Measurements from ENCODE around the gene CCDC187. TPM values are rescaled to one million over a fixed set of nuclear protein-coding genes. Genes with fewer than 3 reads are reported as not detected.

Gene CCDC187
- polyA plus RNA-seq, 1 donor from 2014 or later, result not detected

GRCh38 chr9:136261686-136262430, 42.0 kb downstream of the CCDC187 start:
- H3K36me3 ChIP-seq (ENCODE audit: insufficient read depth, low read length), result no peaks in the 10 kb centered on the region
- no peaks in the 10 kb centered on the region for H3K9me3 ChIP-seq (ENCODE audit: low read length)
- no peaks in the 10 kb centered on the region for H3K79me2 ChIP-seq (replicated peaks; ENCODE audit: insufficient read depth, low read length)
- no peak overlapping the region for H3K4me2 ChIP-seq (ENCODE audit: low read length)
- H3K27ac ChIP-seq (ENCODE audit: low read length), result no peak overlapping the region
- no peaks in the 10 kb centered on the region for H3K27me3 ChIP-seq (ENCODE audit: insufficient read depth, low read depth, low read length)
- H4K20me1 ChIP-seq (ENCODE audit: insufficient read depth), result no peaks in the 10 kb centered on the region
- no peak for TF ChIP-seq RAD21 (conservative IDR thresholded peaks at IDR 0.05)
- no peak for TF ChIP-seq SMC3 (conservative IDR thresholded peaks at IDR 0.05; ENCODE audit: poor library complexity)
- no peak for TF ChIP-seq REST (IDR thresholded peaks at IDR 0.05; ENCODE audit: borderline replicate concordance)
- no peak for TF ChIP-seq MXI1 (conservative IDR thresholded peaks at IDR 0.05; ENCODE audit: poor library complexity, severe bottlenecking)
- no peak for TF ChIP-seq CTCF (IDR thresholded peaks at IDR 0.05; ENCODE audit: poor library complexity, severe bottlenecking)
- no peak for TF ChIP-seq EP300 (conservative IDR thresholded peaks at IDR 0.05; ENCODE audit: poor library complexity, severe bottlenecking)
- TF ChIP-seq TAF1 (IDR thresholded peaks at IDR 0.05; ENCODE audit: low read depth), result no peak
- TF ChIP-seq EZH2 (IDR thresholded peaks at IDR 0.05; ENCODE audit: borderline replicate concordance, insufficient read depth, low read length, poor library complexity, severe bottlenecking), result no peak
- TF ChIP-seq POLR2AphosphoS5 (IDR thresholded peaks at IDR 0.05), result no peak
- no peak overlapping the region for H3K9ac ChIP-seq (ENCODE audit: low read length)
- no peaks in the 10 kb centered on the region for H3F3A ChIP-seq (ENCODE audit: insufficient read depth, low read length, poor library complexity, severe bottlenecking)
- H3K9me2 ChIP-seq (ENCODE audit: insufficient read depth, low read length), result no peaks in the 10 kb centered on the region
- H2AFZ ChIP-seq (ENCODE audit: low read depth, low read length), result no peak overlapping the region
- H3K4me3 ChIP-seq (ENCODE audit: low read length), result no peak overlapping the region

GRCh38 chr9:136260936-136261472, 42.9 kb downstream of the CCDC187 start:
- H3K4me2 ChIP-seq (ENCODE audit: low read length), result no peak overlapping the region

More at GRCh38 chr9:136260936-136261472, 42.9 kb downstream of the CCDC187 start:
- Histone ChIP-seq H3K9me3 (ENCODE audit: low read length) (no peaks in the 10 kb centered on the region), H3K36me3 (ENCODE audit: insufficient read depth, low read length) (no peaks in the 10 kb centered on the region), H4K20me1 (ENCODE audit: insufficient read depth) (no peaks in the 10 kb centered on the region), H3K9me2 (ENCODE audit: insufficient read depth, low read length) (no peaks in the 10 kb centered on the region), H3K27me3 (ENCODE audit: insufficient read depth, low read depth, low read length) (no peaks in the 10 kb centered on the region), H3F3A (ENCODE audit: insufficient read depth, low read length, poor library complexity, severe bottlenecking) (no peaks in the 10 kb centered on the region), H2AFZ (ENCODE audit: low read depth, low read length) (no peak overlapping the region), H3K27ac (ENCODE audit: low read length) (no peak overlapping the region), H3K79me2 (replicated peaks; ENCODE audit: insufficient read depth, low read length) (no peaks in the 10 kb centered on the region), H3K4me3 (ENCODE audit: low read length) (no peak overlapping the region), H3K9ac (ENCODE audit: low read length) (no peak overlapping the region)
- TF ChIP-seq RAD21 (conservative IDR thresholded peaks at IDR 0.05) (no peak), TAF1 (IDR thresholded peaks at IDR 0.05; ENCODE audit: low read depth) (no peak), EZH2 (IDR thresholded peaks at IDR 0.05; ENCODE audit: borderline replicate concordance, insufficient read depth, low read length, poor library complexity, severe bottlenecking) (no peak), POLR2AphosphoS5 (IDR thresholded peaks at IDR 0.05) (no peak), MXI1 (conservative IDR thresholded peaks at IDR 0.05; ENCODE audit: poor library complexity, severe bottlenecking) (no peak), REST (IDR thresholded peaks at IDR 0.05; ENCODE audit: borderline replicate concordance) (no peak), SMC3 (conservative IDR thresholded peaks at IDR 0.05; ENCODE audit: poor library complexity) (no peak), EP300 (conservative IDR thresholded peaks at IDR 0.05; ENCODE audit: poor library complexity, severe bottlenecking) (no peak), CTCF (IDR thresholded peaks at IDR 0.05; ENCODE audit: poor library complexity, severe bottlenecking) (no peak)

Measured in neural cell (in vitro differentiated cells).